ENCODE results near the gene METTL5. TPM values are rescaled to one million over a fixed set of nuclear protein-coding genes. Genes with fewer than 3 reads are reported as not detected.

The METTL5 gene
- total RNA-seq, 1 experiment from 2014 or later, result 103 TPM

DNA sequence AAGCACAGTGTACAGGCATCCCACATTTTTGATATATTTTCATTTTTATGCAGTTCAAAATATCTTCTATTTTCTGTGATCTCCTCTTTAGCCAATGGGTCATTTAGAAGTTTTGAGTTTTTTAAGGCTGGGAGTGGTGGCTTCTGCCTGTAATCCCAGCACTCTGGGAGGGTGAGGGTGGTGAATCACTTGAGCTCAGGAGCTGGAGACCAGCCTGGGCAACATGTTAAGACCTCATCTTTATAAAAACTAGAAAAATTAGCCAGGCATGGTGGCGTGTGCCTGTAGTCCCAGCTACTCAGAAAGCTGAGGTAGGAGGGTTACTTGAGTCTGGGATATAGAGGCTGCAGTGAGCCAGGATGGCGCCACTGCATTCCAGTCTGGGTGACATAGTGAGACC lies 20.3 kb upstream of the METTL5 start:
- ATAC-seq, result no peak
- Histone ChIP-seq H3K27me3 (ENCODE audit: insufficient read depth, low read length) (no peaks in the 10 kb centered on the region), H3K9me3 (ENCODE audit: control insufficient read depth in 1 of 2, insufficient read depth in 1 of 2, low read depth in 1 of 2, low read length in 2 of 2) (peaks cover 0 to 6% of the 10 kb centered on the region in 2 experiments; a peak in 1 of 4 replicates), H3K36me3 (ENCODE audit: control insufficient read depth in 1 of 2, insufficient read depth in 2 of 2, low read length in 2 of 2) (no peaks in the 10 kb centered on the region), H3K9me2 (ENCODE audit: insufficient read depth) (no peaks in the 10 kb centered on the region), H3K4me1 (ENCODE audit: control insufficient read depth in 1 of 2, insufficient read depth in 2 of 2, low read length in 2 of 2) (no peaks in the 10 kb centered on the region; a peak in 1 of 4 replicates), H4K20me1 (ENCODE audit: insufficient read depth) (no peaks in the 10 kb centered on the region), H3K4me3 (replicated peaks in 1 of 2; ENCODE audit: low read depth in 1 of 2, low read length in 2 of 2) (no peak overlapping the region), H3K27ac (ENCODE audit: low read depth, low read length) (no peak overlapping the region), H3K79me2 (ENCODE audit: insufficient read depth, low read length) (peaks cover 56% of the 10 kb centered on the region), H3K9ac (ENCODE audit: low read length) (no peak overlapping the region), H2AFZ (ENCODE audit: low read depth, low read length, poor library complexity, severe bottlenecking) (no peak overlapping the region), H3K4me2 (ENCODE audit: low read length) (no peak overlapping the region)
- POLR2A ChIA-PET, result no interaction called here
- no TSS peak for BruUV-seq (replicated peaks)
- CTCF ChIA-PET, result interaction anchor here (1.0 kb wide), 1 partner anchor 18 kb away, joined by 3 read pairs; the partner anchor contains the start of gene UBR3
- RAD21 ChIA-PET (ENCODE audit: low non-redundant PET in 1 of 2, low total read pairs in 2 of 2, uncharacterized antibody in 2 of 2, unreplicated experiment in 2 of 2), result no interaction called here
- TF ChIP-seq POLR2AphosphoS5 (IDR thresholded peaks at IDR 0.05; ENCODE audit: low read depth, low read length) (no peak), EGR1 (IDR thresholded peaks at IDR 0.05; ENCODE audit: low read depth) (no peak), SRF (IDR thresholded peaks at IDR 0.05; ENCODE audit: low read depth) (no peak), ELF1 (IDR thresholded peaks at IDR 0.05; ENCODE audit: borderline replicate concordance, low read depth) (no peak), RAD21 (IDR thresholded peaks at IDR 0.05; ENCODE audit: low read depth) (no peak), JUND (IDR thresholded peaks at IDR 0.05) (no peak), POLR2A (IDR thresholded peaks at IDR 0.05; ENCODE audit: borderline replicate concordance, extremely low read depth, insufficient read depth, insufficient read length) (no peak), FOSL1 (IDR thresholded peaks at IDR 0.05; ENCODE audit: low read depth) (no peak), YY1 (IDR thresholded peaks at IDR 0.05; ENCODE audit: extremely low read depth, insufficient replicate concordance, low read depth, low read length) (no peak), CBX3 (IDR thresholded peaks at IDR 0.05; ENCODE audit: low read depth) (no peak)
- TF ChIP-seq, protein P1, sequence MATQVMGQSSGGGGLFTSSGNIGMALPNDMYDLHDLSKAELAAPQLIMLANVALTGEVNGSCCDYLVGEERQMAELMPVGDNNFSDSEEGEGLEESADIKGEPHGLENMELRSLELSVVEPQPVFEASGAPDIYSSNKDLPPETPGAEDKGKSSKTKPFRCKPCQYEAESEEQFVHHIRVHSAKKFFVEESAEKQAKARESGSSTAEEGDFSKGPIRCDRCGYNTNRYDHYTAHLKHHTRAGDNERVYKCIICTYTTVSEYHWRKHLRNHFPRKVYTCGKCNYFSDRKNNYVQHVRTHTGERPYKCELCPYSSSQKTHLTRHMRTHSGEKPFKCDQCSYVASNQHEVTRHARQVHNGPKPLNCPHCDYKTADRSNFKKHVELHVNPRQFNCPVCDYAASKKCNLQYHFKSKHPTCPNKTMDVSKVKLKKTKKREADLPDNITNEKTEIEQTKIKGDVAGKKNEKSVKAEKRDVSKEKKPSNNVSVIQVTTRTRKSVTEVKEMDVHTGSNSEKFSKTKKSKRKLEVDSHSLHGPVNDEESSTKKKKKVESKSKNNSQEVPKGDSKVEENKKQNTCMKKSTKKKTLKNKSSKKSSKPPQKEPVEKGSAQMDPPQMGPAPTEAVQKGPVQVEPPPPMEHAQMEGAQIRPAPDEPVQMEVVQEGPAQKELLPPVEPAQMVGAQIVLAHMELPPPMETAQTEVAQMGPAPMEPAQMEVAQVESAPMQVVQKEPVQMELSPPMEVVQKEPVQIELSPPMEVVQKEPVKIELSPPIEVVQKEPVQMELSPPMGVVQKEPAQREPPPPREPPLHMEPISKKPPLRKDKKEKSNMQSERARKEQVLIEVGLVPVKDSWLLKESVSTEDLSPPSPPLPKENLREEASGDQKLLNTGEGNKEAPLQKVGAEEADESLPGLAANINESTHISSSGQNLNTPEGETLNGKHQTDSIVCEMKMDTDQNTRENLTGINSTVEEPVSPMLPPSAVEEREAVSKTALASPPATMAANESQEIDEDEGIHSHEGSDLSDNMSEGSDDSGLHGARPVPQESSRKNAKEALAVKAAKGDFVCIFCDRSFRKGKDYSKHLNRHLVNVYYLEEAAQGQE (IDR thresholded peaks at IDR 0.05; ENCODE audit: low read depth), result no peak
- TF ChIP-seq, protein P2, sequence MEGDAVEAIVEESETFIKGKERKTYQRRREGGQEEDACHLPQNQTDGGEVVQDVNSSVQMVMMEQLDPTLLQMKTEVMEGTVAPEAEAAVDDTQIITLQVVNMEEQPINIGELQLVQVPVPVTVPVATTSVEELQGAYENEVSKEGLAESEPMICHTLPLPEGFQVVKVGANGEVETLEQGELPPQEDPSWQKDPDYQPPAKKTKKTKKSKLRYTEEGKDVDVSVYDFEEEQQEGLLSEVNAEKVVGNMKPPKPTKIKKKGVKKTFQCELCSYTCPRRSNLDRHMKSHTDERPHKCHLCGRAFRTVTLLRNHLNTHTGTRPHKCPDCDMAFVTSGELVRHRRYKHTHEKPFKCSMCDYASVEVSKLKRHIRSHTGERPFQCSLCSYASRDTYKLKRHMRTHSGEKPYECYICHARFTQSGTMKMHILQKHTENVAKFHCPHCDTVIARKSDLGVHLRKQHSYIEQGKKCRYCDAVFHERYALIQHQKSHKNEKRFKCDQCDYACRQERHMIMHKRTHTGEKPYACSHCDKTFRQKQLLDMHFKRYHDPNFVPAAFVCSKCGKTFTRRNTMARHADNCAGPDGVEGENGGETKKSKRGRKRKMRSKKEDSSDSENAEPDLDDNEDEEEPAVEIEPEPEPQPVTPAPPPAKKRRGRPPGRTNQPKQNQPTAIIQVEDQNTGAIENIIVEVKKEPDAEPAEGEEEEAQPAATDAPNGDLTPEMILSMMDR (IDR thresholded peaks at IDR 0.05 in 2 of 3, conservative IDR thresholded peaks at IDR 0.05 in 1 of 3; ENCODE audit: borderline replicate concordance in 1 of 3, insufficient read depth in 1 of 3, low read depth in 2 of 3, low read length in 2 of 3), result no peak
- TF ChIP-seq, protein P3, sequence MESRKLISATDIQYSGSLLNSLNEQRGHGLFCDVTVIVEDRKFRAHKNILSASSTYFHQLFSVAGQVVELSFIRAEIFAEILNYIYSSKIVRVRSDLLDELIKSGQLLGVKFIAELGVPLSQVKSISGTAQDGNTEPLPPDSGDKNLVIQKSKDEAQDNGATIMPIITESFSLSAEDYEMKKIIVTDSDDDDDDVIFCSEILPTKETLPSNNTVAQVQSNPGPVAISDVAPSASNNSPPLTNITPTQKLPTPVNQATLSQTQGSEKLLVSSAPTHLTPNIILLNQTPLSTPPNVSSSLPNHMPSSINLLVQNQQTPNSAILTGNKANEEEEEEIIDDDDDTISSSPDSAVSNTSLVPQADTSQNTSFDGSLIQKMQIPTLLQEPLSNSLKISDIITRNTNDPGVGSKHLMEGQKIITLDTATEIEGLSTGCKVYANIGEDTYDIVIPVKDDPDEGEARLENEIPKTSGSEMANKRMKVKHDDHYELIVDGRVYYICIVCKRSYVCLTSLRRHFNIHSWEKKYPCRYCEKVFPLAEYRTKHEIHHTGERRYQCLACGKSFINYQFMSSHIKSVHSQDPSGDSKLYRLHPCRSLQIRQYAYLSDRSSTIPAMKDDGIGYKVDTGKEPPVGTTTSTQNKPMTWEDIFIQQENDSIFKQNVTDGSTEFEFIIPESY (IDR thresholded peaks at IDR 0.05; ENCODE audit: extremely low read depth, insufficient replicate concordance, low read length), result no peak
- TF ChIP-seq, protein P4, sequence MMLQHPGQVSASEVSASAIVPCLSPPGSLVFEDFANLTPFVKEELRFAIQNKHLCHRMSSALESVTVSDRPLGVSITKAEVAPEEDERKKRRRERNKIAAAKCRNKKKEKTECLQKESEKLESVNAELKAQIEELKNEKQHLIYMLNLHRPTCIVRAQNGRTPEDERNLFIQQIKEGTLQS (IDR thresholded peaks at IDR 0.05), result no peak
- TF ChIP-seq, protein P5, sequence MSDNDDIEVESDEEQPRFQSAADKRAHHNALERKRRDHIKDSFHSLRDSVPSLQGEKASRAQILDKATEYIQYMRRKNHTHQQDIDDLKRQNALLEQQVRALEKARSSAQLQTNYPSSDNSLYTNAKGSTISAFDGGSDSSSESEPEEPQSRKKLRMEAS (IDR thresholded peaks at IDR 0.05), result no peak
- intact Hi-C loops (cut with micrococcal nuclease), result no loop called here
- no peak for DNase-seq (ENCODE audit: low read depth, low spot score)
